ENCODE data around the gene MYLK. TPM values are rescaled to one million over a fixed set of nuclear protein-coding genes. Genes with fewer than 3 reads are reported as not detected.

MYLK gene
- polyA plus RNA-seq, 1 donor (not counting 4 experiments of a cell fraction or from before 2014, with no cell fraction given), result 7.8 TPM

- H3K9ac ChIP-seq (ENCODE audit: control insufficient read depth, extremely low read depth, insufficient read depth, low read length), result no peak overlapping the region
- H3K36me3 ChIP-seq (ENCODE audit: control insufficient read depth in 2 of 2, extremely low read depth in 1 of 2, insufficient read depth in 2 of 2, low read length in 2 of 2), result no peaks in the 10 kb centered on the region
- DNase-seq (ENCODE audit: low read depth, low spot score) (no peak), FAIRE-seq (no peak)
- no peak for TF ChIP-seq CTCF (optimal IDR thresholded peaks at IDR 0.05 in 1 of 3, IDR thresholded peaks at IDR 0.05 in 1 of 3, conservative IDR thresholded peaks at IDR 0.05 in 1 of 3; ENCODE audit: extremely low read depth in 1 of 3, insufficient read depth in 2 of 3, low read length in 3 of 3)
- no peak for TF ChIP-seq EZH2 (IDR thresholded peaks at IDR 0.05; ENCODE audit: low read length)
- peaks cover 19% of the 10 kb centered on the region for H3K4me1 ChIP-seq (ENCODE audit: control insufficient read depth, extremely low read depth, insufficient read depth, low read length)
- no peak overlapping the region for H3K4me2 ChIP-seq (ENCODE audit: control insufficient read depth, extremely low read depth, insufficient read depth, low read depth, low read length)
- no peak overlapping the region for H3K27ac ChIP-seq (ENCODE audit: control insufficient read depth, insufficient read depth, low read length)
- H3K79me2 ChIP-seq (ENCODE audit: control insufficient read depth, insufficient read depth, low read length), result no peaks in the 10 kb centered on the region
- H2AFZ ChIP-seq (ENCODE audit: control insufficient read depth, low read length), result no peak overlapping the region
- no peaks in the 10 kb centered on the region for H3K27me3 ChIP-seq (ENCODE audit: control insufficient read depth, extremely low read depth, insufficient read depth, low read length)
- dilution Hi-C loops (cut with MboI; ENCODE audit: extremely low pct_ligation_motif_present, low sequenced_read_pairs), result no loop called here
- H3K9me3 ChIP-seq (ENCODE audit: control insufficient read depth, low read depth, low read length), result no peaks in the 10 kb centered on the region
- H4K20me1 ChIP-seq (ENCODE audit: control insufficient read depth, extremely low read depth, insufficient read depth, low read length), result no peaks in the 10 kb centered on the region
- H3K9me1 ChIP-seq (ENCODE audit: control insufficient read depth, extremely low read depth, insufficient read depth, low read length), result no peaks in the 10 kb centered on the region
- no peak overlapping the region for H3K4me3 ChIP-seq (ENCODE audit: control insufficient read depth in 2 of 3, extremely low read depth in 1 of 3, insufficient read depth in 2 of 3, low read depth in 1 of 3, low read length in 3 of 3)
Measured at GRCh38 chr3:123788710-123789109, 95.4 kb downstream of the MYLK start.

- no peak overlapping the region for H3K27ac ChIP-seq (ENCODE audit: control insufficient read depth, insufficient read depth, low read length)
- no peaks in the 10 kb centered on the region for H3K36me3 ChIP-seq (ENCODE audit: control insufficient read depth in 2 of 2, extremely low read depth in 1 of 2, insufficient read depth in 2 of 2, low read length in 2 of 2)
- no peak for TF ChIP-seq EZH2 (IDR thresholded peaks at IDR 0.05; ENCODE audit: low read length)
- no peak for TF ChIP-seq CTCF (optimal IDR thresholded peaks at IDR 0.05 in 1 of 3, IDR thresholded peaks at IDR 0.05 in 1 of 3, conservative IDR thresholded peaks at IDR 0.05 in 1 of 3; ENCODE audit: extremely low read depth in 1 of 3, insufficient read depth in 2 of 3, low read length in 3 of 3)
- H3K9me3 ChIP-seq (ENCODE audit: control insufficient read depth, low read depth, low read length), result no peaks in the 10 kb centered on the region
- H3K4me1 ChIP-seq (ENCODE audit: control insufficient read depth, extremely low read depth, insufficient read depth, low read length), result peaks cover 7% of the 10 kb centered on the region
- H3K4me3 ChIP-seq (ENCODE audit: control insufficient read depth in 2 of 3, extremely low read depth in 1 of 3, insufficient read depth in 2 of 3, low read depth in 1 of 3, low read length in 3 of 3), result no peak overlapping the region
- no peak for FAIRE-seq
- H2AFZ ChIP-seq (ENCODE audit: control insufficient read depth, low read length), result no peak overlapping the region
- no peaks in the 10 kb centered on the region for H3K27me3 ChIP-seq (ENCODE audit: control insufficient read depth, extremely low read depth, insufficient read depth, low read length)
- dilution Hi-C loops (cut with MboI; ENCODE audit: extremely low pct_ligation_motif_present, low sequenced_read_pairs), result no loop called here
- H3K9ac ChIP-seq (ENCODE audit: control insufficient read depth, extremely low read depth, insufficient read depth, low read length), result no peak overlapping the region
- no peaks in the 10 kb centered on the region for H3K9me1 ChIP-seq (ENCODE audit: control insufficient read depth, extremely low read depth, insufficient read depth, low read length)
- no peaks in the 10 kb centered on the region for H3K79me2 ChIP-seq (ENCODE audit: control insufficient read depth, insufficient read depth, low read length)
- H4K20me1 ChIP-seq (ENCODE audit: control insufficient read depth, extremely low read depth, insufficient read depth, low read length), result no peaks in the 10 kb centered on the region
- DNase-seq (ENCODE audit: low read depth, low spot score), result no peak
- no peak overlapping the region for H3K4me2 ChIP-seq (ENCODE audit: control insufficient read depth, extremely low read depth, insufficient read depth, low read depth, low read length)
Measured at GRCh38 chr3:123787133-123787532, 97.0 kb downstream of the MYLK start.

Data from keratinocyte (primary cell).